Hippocampal formation (tissue), 2 donors: ENCODE results near the gene ZNF487.
"Not testable (repeated sequence)": the region's sequence is repeated elsewhere in the genome, so short reads cannot be mapped to it uniquely, and the experiment has no call there.

Experiments
- DNase-seq, 2 donors: peaks; one replicate each; lab custom pipeline; 2025; lab: John Stamatoyannopoulos, UW

The ZNF487 gene

GRCh38 chr10:43404704-43405084 is 32.2 kb upstream of the ZNF487 start:
- DNase-seq, result no peak

GRCh38 chr10:43407148-43407575 is 29.7 kb upstream of the ZNF487 start:
- peak in 1 of 2 donors; percentile 11 for DNase-seq

GRCh38 chr10:43407576-43408330 is 29.2 kb upstream of the ZNF487 start:
- DNase-seq, result peak; percentile 41 to 50

GRCh38 chr10:43408331-43408709 is 28.6 kb upstream of the ZNF487 start:
- no peak for DNase-seq

GRCh38 chr10:43408710-43409384 is 28.1 kb upstream of the ZNF487 start, which contains the start of gene HNRNPF:
TSS of gene HNRNPF (minus strand) at chr10:43409186. CDS start at chr10:43387884, 21,302 bp downstream.
- DNase-seq, result peak; percentile 93 to 94

- DNase-seq, result no peak
These were observed 27.4 kb upstream of the ZNF487 start for GRCh38 chr10:43409385-43410109.

GRCh38 chr10:43410345-43410744 is 26.6 kb upstream of the ZNF487 start:
- no peak for DNase-seq

GRCh38 chr10:43411536-43411935 is 25.4 kb upstream of the ZNF487 start:
- no peak for DNase-seq

- no peak for DNase-seq
These were observed 21.4 kb upstream of the ZNF487 start for GRCh38 chr10:43415544-43415943.

GRCh38 chr10:43417950-43418768 is 18.8 kb upstream of the ZNF487 start:
- DNase-seq, result peak in 1 of 2 donors; percentile 4

GRCh38 chr10:43419997-43420368 is 16.9 kb upstream of the ZNF487 start:
- DNase-seq, result no peak

- DNase-seq, result peak; percentile 75 to 81
These were observed 16.3 kb upstream of the ZNF487 start for GRCh38 chr10:43420369-43421200.

GRCh38 chr10:43421201-43421507 is 15.8 kb upstream of the ZNF487 start:
- DNase-seq, result no peak

- DNase-seq, result no peak
These were observed 15.4 kb upstream of the ZNF487 start for GRCh38 chr10:43421519-43421918.

GRCh38 chr10:43421944-43422343 is 15.0 kb upstream of the ZNF487 start:
- DNase-seq, result not testable (repeated sequence)

GRCh38 chr10:43424416-43424815 is 12.5 kb upstream of the ZNF487 start:
- DNase-seq, result no peak

GRCh38 chr10:43426476-43426875 is 10.4 kb upstream of the ZNF487 start:
- DNase-seq, result not testable (repeated sequence)

- no peak for DNase-seq
These were observed 9.6 kb upstream of the ZNF487 start for GRCh38 chr10:43427166-43427825.

GRCh38 chr10:43430926-43431663 is 5.8 kb upstream of the ZNF487 start:
- DNase-seq, result no peak
